Thymus (tissue), 11 donors: ENCODE data around the gene EVC. TPM values are rescaled to one million over a fixed set of nuclear protein-coding genes. Genes with fewer than 3 reads are reported as not detected.

Experiments used
- DNase-seq, 9 donors: peaks; one replicate each; pipeline ENCODE4 v3.0.0-alpha.2; 2013; ENCODE audit warnings: low spot score in 9 of 9, low read depth in 6 of 9, missing footprints in 1 of 9
- H3K27ac ChIP-seq, 2 donors: one replicate each; pipeline ENCODE4 v1.5.1; 2013; ENCODE audit warnings: control low read depth in 1 of 2, low read depth in 1 of 2, low read length in 1 of 2, mild to moderate bottlenecking in 1 of 2, moderate library complexity in 1 of 2
- H3K27me3 ChIP-seq, 2 donors: one replicate each; pipeline ENCODE4 v1.5.1; 2013; ENCODE audit warnings: low read length in 1 of 2; ENCODE audit not compliant: control insufficient read depth in 2 of 2, insufficient read depth in 1 of 2
- H3K36me3 ChIP-seq, 2 donors: one replicate each; pipeline ENCODE4 v1.5.1; 2013; ENCODE audit warnings: low read length in 1 of 2, mild to moderate bottlenecking in 1 of 2, moderate library complexity in 1 of 2; ENCODE audit not compliant: control insufficient read depth in 2 of 2, insufficient read depth in 2 of 2
- H3K4me1 ChIP-seq, 2 donors: one replicate each; pipeline ENCODE4 v1.5.1; 2013; ENCODE audit warnings: low read length in 2 of 2; ENCODE audit not compliant: control insufficient read depth in 2 of 2, insufficient read depth in 2 of 2
- H3K4me3 ChIP-seq, 2 donors: one replicate each; pipeline ENCODE4 v1.5.1; 2013; ENCODE audit warnings: low read length in 2 of 2, control low read depth in 1 of 2, mild to moderate bottlenecking in 1 of 2
- H3K9me3 ChIP-seq, 2 donors: one replicate each; pipeline ENCODE4 v1.5.1; 2013; ENCODE audit warnings: low read length in 1 of 2, mild to moderate bottlenecking in 1 of 2; ENCODE audit not compliant: control insufficient read depth in 2 of 2, insufficient read depth in 1 of 2
- WGBS: extraction: QIAGEN DNeasy Blood & Tissue Kit; methylation state at CpG from one replicate; pipeline ENCODE4 v1.1.7; 2013; 5-methylcytosine and 5-hydroxymethylcytosine counted together
- polyA plus RNA-seq: library from polyadenylated mRNA; stranded (reverse); fragments of 200-250 nt; gene quantifications from one replicate; pipeline ENCODE4 v1.2.3, GENCODE V29; 2013
- total RNA-seq: library from RNA; stranded (reverse); fragments of 120-200 nt; gene quantifications from one replicate; pipeline ENCODE4 v1.2.4, GENCODE V29; 2013
- donor health status: healthy.

EVC gene
- total and polyA plus RNA-seq, 2 donors = 1.6 to 3.1 TPM

- H3K36me3 ChIP-seq = no peaks in the 10 kb centered on the region
- H3K27me3 ChIP-seq = no peaks in the 10 kb centered on the region
- no peak for DNase-seq
- no peak overlapping the region for H3K27ac ChIP-seq
- H3K9me3 ChIP-seq = no peaks in the 10 kb centered on the region
- H3K4me1 ChIP-seq = no peaks in the 10 kb centered on the region
- no peak overlapping the region for H3K4me3 ChIP-seq
- WGBS = 95% methylated on average over 10 of the region's 10 CpGs
Measured at GRCh38 chr4:5750052-5750945, 39.3 kb downstream of the EVC start.

DNA sequence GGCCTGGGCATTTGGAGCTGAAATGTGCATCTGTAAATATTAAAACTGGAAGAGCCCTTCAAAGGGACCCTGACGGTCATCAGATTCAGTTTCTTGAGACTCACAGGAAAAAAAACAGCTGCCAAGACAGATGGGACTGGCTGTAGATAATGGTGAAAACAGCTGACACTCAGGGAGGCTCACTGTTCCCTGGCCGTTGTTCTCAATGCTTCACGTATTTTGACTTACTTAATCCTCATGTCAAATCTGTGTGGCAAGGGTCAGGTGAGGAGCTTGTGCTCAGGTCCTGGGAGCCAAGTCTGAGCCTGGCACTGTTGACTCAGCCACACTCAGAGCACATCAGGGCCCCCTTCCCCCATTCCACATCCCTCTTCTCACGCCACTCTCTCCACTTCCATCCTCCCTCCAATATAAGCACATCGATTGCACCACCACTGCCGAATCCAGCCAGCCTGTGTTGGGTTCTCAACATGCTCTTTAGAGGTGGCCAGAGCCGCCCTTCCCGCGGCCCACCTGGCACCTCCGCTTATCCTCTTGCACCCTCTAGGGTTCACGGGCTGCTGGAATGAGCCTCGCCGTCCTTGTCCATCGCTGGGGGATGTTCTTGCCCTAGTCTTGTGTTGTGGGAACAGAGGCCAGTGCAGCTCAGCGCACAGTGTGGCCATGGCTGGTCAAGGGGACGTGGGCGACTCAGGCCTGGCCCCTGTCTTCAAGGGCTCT, 40.1 kb downstream of the EVC start:
- no peak for DNase-seq
- Histone ChIP-seq H3K4me3 (no peak overlapping the region), H3K27ac (no peak overlapping the region), H3K4me1 (no peaks in the 10 kb centered on the region), H3K27me3 (no peaks in the 10 kb centered on the region), H3K9me3 (no peaks in the 10 kb centered on the region), H3K36me3 (no peaks in the 10 kb centered on the region)
- WGBS = 90% methylated on average over 17 of the region's 17 CpGs

GRCh38 chr4:5751666-5752375, 40.8 kb downstream of the EVC start:
- H3K36me3 ChIP-seq = no peaks in the 10 kb centered on the region
- 79% methylated on average over 14 of the region's 14 CpGs for WGBS
- DNase-seq = no peak
- H3K4me1 ChIP-seq = no peaks in the 10 kb centered on the region
- H3K27ac ChIP-seq = no peak overlapping the region
- no peaks in the 10 kb centered on the region for H3K27me3 ChIP-seq
- H3K4me3 ChIP-seq = no peak overlapping the region
- no peaks in the 10 kb centered on the region for H3K9me3 ChIP-seq

DNA sequence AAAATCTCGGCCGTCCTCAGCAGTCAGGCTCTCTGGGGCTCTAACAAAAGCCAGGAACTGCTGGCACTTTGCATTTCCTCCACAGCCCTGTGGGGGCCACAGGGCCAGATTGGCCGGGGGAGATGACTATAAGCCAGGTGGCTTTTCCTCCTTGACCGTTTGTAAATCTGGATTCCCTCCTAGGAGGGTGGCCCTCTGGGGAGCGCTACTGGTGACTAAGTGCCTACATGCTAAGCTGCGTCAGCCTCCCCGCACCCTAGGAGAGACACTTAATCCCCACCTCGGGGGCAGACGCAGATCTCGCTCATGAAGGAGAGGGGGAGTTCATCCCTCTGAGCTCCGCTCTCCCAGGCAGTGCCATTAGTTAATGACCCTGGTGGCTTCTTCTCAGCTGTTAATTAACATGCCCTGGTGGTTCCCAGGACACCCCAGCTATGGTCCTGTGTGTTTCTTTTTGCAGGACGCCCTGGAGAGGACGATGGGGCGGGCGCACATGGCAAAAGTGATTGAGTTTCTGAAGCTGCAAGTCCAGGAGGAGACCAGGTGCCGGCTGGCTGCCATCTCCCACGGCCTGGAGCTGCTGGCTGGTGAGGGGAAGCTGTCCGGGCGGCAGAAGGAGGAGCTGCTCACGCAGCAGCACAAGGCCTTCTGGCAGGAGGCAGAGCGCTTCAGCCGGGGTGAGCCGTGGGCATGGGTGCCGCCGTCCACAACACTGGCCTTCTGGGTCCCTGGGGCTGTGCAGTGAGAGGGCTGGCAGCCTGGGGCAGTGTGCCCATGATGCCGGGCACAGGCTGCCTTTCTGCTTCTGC, 41.6 kb downstream of the EVC start:
- Histone ChIP-seq H3K4me3 (no peak overlapping the region), H3K27ac (no peak overlapping the region), H3K27me3 (no peaks in the 10 kb centered on the region), H3K9me3 (no peaks in the 10 kb centered on the region), H3K36me3 (no peaks in the 10 kb centered on the region), H3K4me1 (no peaks in the 10 kb centered on the region)
- DNase-seq = no peak
- 89% methylated on average over 26 of the region's 26 CpGs for WGBS

DNA sequence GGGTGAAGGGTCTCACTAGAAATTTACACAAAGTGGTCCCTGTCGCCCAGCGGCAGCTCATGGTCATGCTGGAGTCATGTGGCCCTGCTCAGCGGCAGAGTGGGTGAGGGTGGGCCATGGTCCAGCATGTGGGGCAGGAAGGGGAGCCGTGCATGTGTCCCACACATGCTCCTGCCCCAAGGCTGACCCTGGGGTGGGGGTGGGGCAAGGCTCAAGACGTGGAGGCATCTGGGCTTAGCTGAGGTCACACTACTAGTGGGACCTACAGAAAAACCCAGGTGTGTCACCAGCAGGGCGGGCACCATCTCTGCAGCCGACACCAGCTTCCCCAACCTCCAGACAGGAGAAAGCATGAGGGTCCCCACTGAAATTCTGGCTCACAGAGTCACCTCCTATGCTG, 42.4 kb downstream of the EVC start:
- DNase-seq = no peak
- 94% methylated on average over 7 of the region's 7 CpGs for WGBS
- no peaks in the 10 kb centered on the region for H3K27me3 ChIP-seq
- no peaks in the 10 kb centered on the region for H3K4me1 ChIP-seq
- no peaks in the 10 kb centered on the region for H3K36me3 ChIP-seq
- no peak overlapping the region for H3K27ac ChIP-seq
- no peaks in the 10 kb centered on the region for H3K9me3 ChIP-seq
- no peak overlapping the region for H3K4me3 ChIP-seq

DNA sequence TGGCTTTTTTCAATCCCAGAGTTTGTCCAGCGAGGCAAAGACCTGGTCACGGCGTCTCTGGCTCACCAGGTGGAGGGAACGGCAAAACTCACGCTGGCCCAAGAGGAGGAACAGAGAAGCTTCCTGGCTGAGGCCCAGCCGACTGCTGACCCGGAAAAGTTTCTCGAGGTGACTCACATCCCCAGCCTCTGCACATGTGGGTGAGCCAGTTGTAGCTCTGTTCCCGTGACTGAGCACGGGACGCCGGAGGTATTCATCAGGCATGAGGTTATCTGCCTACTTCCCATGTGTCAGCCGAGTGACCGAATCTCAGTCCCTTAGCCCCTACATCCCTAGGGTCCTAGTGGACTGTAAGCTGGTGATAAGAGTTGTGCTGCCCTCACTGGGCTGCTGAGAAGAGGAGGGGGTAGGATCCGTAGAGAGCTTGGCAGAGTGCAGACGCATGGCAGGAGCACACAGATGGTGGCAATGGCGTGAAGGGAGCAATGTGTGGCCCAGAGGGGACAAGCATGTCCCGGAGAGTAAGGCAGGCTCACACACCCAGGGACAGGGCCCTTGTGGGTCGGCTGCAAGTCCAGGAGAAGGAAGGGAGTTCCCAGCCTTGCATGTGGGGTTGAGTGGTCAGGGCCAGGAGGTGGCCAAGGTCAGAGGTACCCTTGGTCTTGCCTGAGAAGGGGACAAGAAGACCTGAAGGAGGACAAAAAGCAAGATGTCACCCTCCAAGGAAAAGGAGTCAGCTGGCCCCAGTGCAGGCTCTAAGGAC, 42.9 kb downstream of the EVC start:
- Histone ChIP-seq H3K4me3 (no peak overlapping the region), H3K36me3 (no peaks in the 10 kb centered on the region), H3K27ac (no peak overlapping the region), H3K9me3 (no peaks in the 10 kb centered on the region), H3K27me3 (no peaks in the 10 kb centered on the region), H3K4me1 (no peaks in the 10 kb centered on the region)
- DNase-seq = no peak
- 88% methylated on average over 19 of the region's 19 CpGs for WGBS

GRCh38 chr4:5754529-5754881, 43.5 kb downstream of the EVC start:
- no peak overlapping the region for H3K27ac ChIP-seq
- WGBS = 97% methylated on average over 8 of the region's 8 CpGs
- no peaks in the 10 kb centered on the region for H3K36me3 ChIP-seq
- no peaks in the 10 kb centered on the region for H3K9me3 ChIP-seq
- no peak overlapping the region for H3K4me3 ChIP-seq
- no peaks in the 10 kb centered on the region for H3K27me3 ChIP-seq
- DNase-seq = no peak
- no peaks in the 10 kb centered on the region for H3K4me1 ChIP-seq

GRCh38 chr4:5755161-5755560, 44.2 kb downstream of the EVC start:
- Histone ChIP-seq H3K27ac (no peak overlapping the region), H3K9me3 (no peaks in the 10 kb centered on the region), H3K36me3 (no peaks in the 10 kb centered on the region), H3K4me3 (no peak overlapping the region), H3K4me1 (no peaks in the 10 kb centered on the region), H3K27me3 (no peaks in the 10 kb centered on the region)
- WGBS = 94% methylated on average over 16 of the region's 16 CpGs
- DNase-seq = no peak
